HepG2 (cell line): ENCODE results near the gene BAG5. TPM values are rescaled to one million over a fixed set of nuclear protein-coding genes. Genes with fewer than 3 reads are reported as not detected.

Experiments used
- ATAC-seq: fragments of 200-7000 bp; cut with Tn5 transposase; 3 replicates; pipeline ENCODE4 v1.9.1; 2020; ENCODE audit warnings: mild to moderate bottlenecking, moderate library complexity
- BruUV-seq: library from RNA; stranded (reverse); fragments of 400-500 nt; replicated peaks from 2 replicates; lab custom pipeline; 2021; lab: Mats Ljungman, UMichigan
- CTCF ChIA-PET: fragments of 300-600 bp; formaldehyde crosslinking; extraction: SDS; loops from one replicate; lab custom pipeline; 2021; ENCODE audit warnings: low total read pairs, inconsistent platforms, low intra/inter-chr PET ratio; lab: Yijun Ruan, JAX
- POLR2A ChIA-PET: fragments of 350-600 bp; sonication (Branson Sonifier 250); formaldehyde crosslinking; loops from one replicate; lab custom pipeline; 2020; ENCODE audit warnings: antibody characterized with exemption, inconsistent platforms; lab: Yijun Ruan, JAX
- DNase-seq: peaks from one replicate; pipeline ENCODE4 v3.0.0-alpha.2; 2015; ENCODE audit warnings: low spot score
- FAIRE-seq: peaks from 3 replicates; lab custom pipeline; 2011; peaks lifted over from hg19 to GRCh38; lab: Jason Lieb, UNC
- H2AFZ ChIP-seq: one replicate; pipeline ENCODE4 v1.6.1; 2011; ENCODE audit warnings: low read length, inconsistent platforms
- H3K27ac ChIP-seq: fragments of 300-600 bp; 3 replicates; pipeline ENCODE4 v1.8.0; 2011; ENCODE audit warnings: mixed run types, mild to moderate bottlenecking, mixed read lengths, low read length, inconsistent platforms; ENCODE audit not compliant: insufficient read depth; ENCODE audit errors: extremely low read length
- H3K27me3 ChIP-seq, 2 experiments: fragments of 200-600 bp in 1 of 2; 2 replicates in 1 of 2; 3 replicates in 1 of 2; pipeline versions ENCODE4 v1.6.0 to v1.8.0; 2011; ENCODE audit warnings: low read length in 2 of 2, mild to moderate bottlenecking in 2 of 2, moderate library complexity in 2 of 2, inconsistent platforms in 1 of 2; ENCODE audit not compliant: insufficient read depth in 2 of 2, control insufficient read depth in 1 of 2
- H3K36me3 ChIP-seq, 2 experiments: fragments of 200-600 bp in 1 of 2; replicated peaks in 1 of 2; 2 replicates in 1 of 2; 3 replicates in 1 of 2; pipeline versions ENCODE4 v1.5.1 to v1.8.0; 2011; ENCODE audit warnings: low read length in 2 of 2, inconsistent platforms in 1 of 2; ENCODE audit not compliant: insufficient read depth in 2 of 2, control insufficient read depth in 1 of 2
- H3K4me1 ChIP-seq: 2 replicates; pipeline ENCODE4 v1.5.1; 2012; ENCODE audit warnings: low read length, inconsistent platforms; ENCODE audit not compliant: insufficient read depth
- H3K4me2 ChIP-seq: 2 replicates; pipeline ENCODE4 v1.6.0; 2011; ENCODE audit warnings: low read depth, low read length, inconsistent platforms
- H3K4me3 ChIP-seq, 3 experiments: fragments of 200-600 bp in 1 of 3; sonication (generic), shearing (Covaris generic) in 1 of 3; replicated peaks in 1 of 3; 2 replicates each; pipeline ENCODE4 v1.5.1; 2011 to 2016; ENCODE audit warnings: low read length in 3 of 3, inconsistent platforms in 2 of 3, low read depth in 2 of 3, mild to moderate bottlenecking in 2 of 3, control low read depth in 1 of 3, mixed read lengths in 1 of 3; ENCODE audit not compliant: insufficient read depth in 1 of 3
- H3K79me2 ChIP-seq: one replicate; pipeline ENCODE4 v1.6.1; 2011; ENCODE audit warnings: low read length, inconsistent platforms; ENCODE audit not compliant: insufficient read depth
- H3K9ac ChIP-seq: 2 replicates; pipeline ENCODE4 v1.6.0; 2011; ENCODE audit warnings: mild to moderate bottlenecking, low read depth, low read length, inconsistent platforms; ENCODE audit not compliant: insufficient read depth
- H3K9me3 ChIP-seq: 2 replicates; pipeline ENCODE4 v1.5.1; 2012; ENCODE audit warnings: mild to moderate bottlenecking, low read length
- H4K20me1 ChIP-seq: 2 replicates; pipeline ENCODE4 v1.6.0; 2011; ENCODE audit warnings: inconsistent platforms, mild to moderate bottlenecking, low read length, moderate library complexity; ENCODE audit not compliant: insufficient read depth
- AGO2 ChIP-seq: fragments of 200-400 bp; formaldehyde crosslinking; optimal IDR thresholded peaks from 2 replicates; pipeline ENCODE3; 2017; ENCODE audit warnings: mild to moderate bottlenecking, low read depth, low read length, moderate library complexity
- MED8 ChIP-seq: sonication (generic); formaldehyde crosslinking; IDR thresholded peaks from 2 replicates; pipeline ENCODE4 v1.8.1; 2023; ENCODE audit warnings: mild to moderate bottlenecking, missing genetic modification reagents; ENCODE audit not compliant: insufficient replicate concordance
- NFIC ChIP-seq: IDR thresholded peaks from 2 replicates; pipeline ENCODE4 v1.6.1; 2012; ENCODE audit warnings: mild to moderate bottlenecking, low read length, inconsistent platforms
- NR2F2 ChIP-seq: IDR thresholded peaks from 2 replicates; pipeline ENCODE4 v1.6.1; 2012; ENCODE audit warnings: low read depth, inconsistent platforms, borderline replicate concordance
- POLR2A ChIP-seq, 2 experiments: IDR thresholded peaks; 2 replicates each; pipeline ENCODE4 v1.6.1; 2011; ENCODE audit warnings: low read depth in 2 of 2, low read length in 2 of 2, mild to moderate bottlenecking in 1 of 2, moderate library complexity in 1 of 2; ENCODE audit not compliant: insufficient read depth in 1 of 2
- RCOR2 ChIP-seq: IDR thresholded peaks from 2 replicates; pipeline ENCODE4 v1.6.1; 2016; ENCODE audit warnings: missing biosample characterization, missing genetic modification reagents
- STAG1 ChIP-seq: sonication (generic); formaldehyde crosslinking; IDR thresholded peaks from 2 replicates; pipeline ENCODE4 v1.4.0; 2020; ENCODE audit warnings: missing genetic modification reagents
- ZMYM2 ChIP-seq: sonication (generic); formaldehyde crosslinking; IDR thresholded peaks from 2 replicates; pipeline ENCODE4 v1.8.0; 2022; ENCODE audit warnings: mild to moderate bottlenecking, missing genetic modification reagents
- ZNF776 ChIP-seq: sonication (generic); formaldehyde crosslinking; IDR thresholded peaks from 2 replicates; pipeline ENCODE4 v1.4.0; 2020; ENCODE audit warnings: mild to moderate bottlenecking, missing genetic modification reagents
- WGBS: methylation state at CpG from one replicate; pipeline ENCODE4 v1.1.6; 2017; ENCODE audit warnings: low lambda C conversion rate; 5-methylcytosine and 5-hydroxymethylcytosine counted together
- in situ Hi-C: cut with HindIII; loops from 2 replicates; pipeline ENCODE4 v1.10.0; 2017; ENCODE audit warnings: low pct_unique_long_range_greater_than_20kb; ENCODE audit not compliant: extremely low pct_ligation_motif_present
- intact Hi-C: fragments of 100-400 bp; cut with micrococcal nuclease; formaldehyde crosslinking; loops from one replicate; pipeline ENCODE4 v1.10.0; 2022; ENCODE audit not compliant: unreplicated experiment
- polyA plus RNA-seq, 8 experiments: library from polyadenylated mRNA; depleted of rRNA in 3 of 8; stranded (reverse) in 7 of 8; unstranded in 1 of 8; fragments of >200 nt; fragmentation: Illumina TruSeq in 4 of 8; extraction: Trizol in 4 of 8; gene quantifications; 2 replicates each; pipeline versions ENCODE4 v1.2.1 to v1.2.3, GENCODE V29; 2011 to 2016; ENCODE audit warnings: low read depth in 4 of 8, missing spikeins in 1 of 8, mixed read lengths in 1 of 8; ENCODE audit not compliant: insufficient read depth in 1 of 8
- total RNA-seq, 5 experiments: library from RNA; depleted of rRNA; stranded (reverse); fragments of >200 nt; fragmentation: Illumina TruSeq; extraction: Trizol; gene quantifications; 2 replicates each; pipeline ENCODE4 v1.2.3, GENCODE V29; 2016; ENCODE audit warnings: low read depth in 1 of 5
- TF ChIP-seq, protein P1 (sequence below): sonication (generic); formaldehyde crosslinking; IDR thresholded peaks from 2 replicates; pipeline ENCODE4 v1.4.0; 2020; ENCODE audit warnings: missing genetic modification reagents, mild to moderate bottlenecking, borderline replicate concordance

Gene BAG5
- total and polyA plus RNA-seq, 2 of the 13 experiments (the other 11 are each of a cell fraction or from before 2014, with no cell fraction given): 3.5 to 21.0 TPM

- Histone ChIP-seq H3K4me2 (no peak overlapping the region), H3K36me3 (peaks cover 7 to 13% of the 10 kb centered on the region in 2 experiments; a peak in 4 of 5 replicates), H4K20me1 (no peaks in the 10 kb centered on the region), H3K27me3 (no peaks in the 10 kb centered on the region), H3K9me3 (no peaks in the 10 kb centered on the region), H3K27ac (no peak overlapping the region), H3K4me3 (no peak overlapping the region), H3K9ac (no peak overlapping the region), H2AFZ (no peak overlapping the region), H3K79me2 (no peaks in the 10 kb centered on the region), H3K4me1 (peaks cover 10% of the 10 kb centered on the region)
- ChIA-PET CTCF (no interaction called here), POLR2A (no interaction called here)
- BruUV-seq: no TSS peak
- ATAC-seq: peak; percentile 25; the same call in 2 of the 3 replicates
- in situ Hi-C loops (no loop called here), intact Hi-C loops (no loop called here)
- WGBS: 98% methylated on average over 11 of the region's 26 CpGs
- no peak for DNase-seq
- TF ChIP-seq, protein P1, sequence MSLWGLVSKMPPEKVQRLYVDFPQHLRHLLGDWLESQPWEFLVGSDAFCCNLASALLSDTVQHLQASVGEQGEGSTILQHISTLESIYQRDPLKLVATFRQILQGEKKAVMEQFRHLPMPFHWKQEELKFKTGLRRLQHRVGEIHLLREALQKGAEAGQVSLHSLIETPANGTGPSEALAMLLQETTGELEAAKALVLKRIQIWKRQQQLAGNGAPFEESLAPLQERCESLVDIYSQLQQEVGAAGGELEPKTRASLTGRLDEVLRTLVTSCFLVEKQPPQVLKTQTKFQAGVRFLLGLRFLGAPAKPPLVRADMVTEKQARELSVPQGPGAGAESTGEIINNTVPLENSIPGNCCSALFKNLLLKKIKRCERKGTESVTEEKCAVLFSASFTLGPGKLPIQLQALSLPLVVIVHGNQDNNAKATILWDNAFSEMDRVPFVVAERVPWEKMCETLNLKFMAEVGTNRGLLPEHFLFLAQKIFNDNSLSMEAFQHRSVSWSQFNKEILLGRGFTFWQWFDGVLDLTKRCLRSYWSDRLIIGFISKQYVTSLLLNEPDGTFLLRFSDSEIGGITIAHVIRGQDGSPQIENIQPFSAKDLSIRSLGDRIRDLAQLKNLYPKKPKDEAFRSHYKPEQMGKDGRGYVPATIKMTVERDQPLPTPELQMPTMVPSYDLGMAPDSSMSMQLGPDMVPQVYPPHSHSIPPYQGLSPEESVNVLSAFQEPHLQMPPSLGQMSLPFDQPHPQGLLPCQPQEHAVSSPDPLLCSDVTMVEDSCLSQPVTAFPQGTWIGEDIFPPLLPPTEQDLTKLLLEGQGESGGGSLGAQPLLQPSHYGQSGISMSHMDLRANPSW (CRISPR knock-in tag): no peak
- TF ChIP-seq POLR2A (IDR thresholded peaks at IDR 0.05; ENCODE audit: insufficient read depth in 1 of 2, low read depth in 2 of 2, low read length in 2 of 2) (0 out of 4 replicates have a peak, but pooled peaks of 1 of the 2 experiments have one; percentile 13), AGO2 (peak; percentile 65)
- FAIRE-seq: no peak
Observed at GRCh38 chr14:103581954-103582703, 19.7 kb upstream of the BAG5 start.

GRCh38 chr14:103581206-103581605 is 18.7 kb upstream of the BAG5 start:
- WGBS: 92% methylated on average over 11 of the region's 11 CpGs
- Histone ChIP-seq H3K4me1 (peaks cover 10% of the 10 kb centered on the region), H2AFZ (no peak overlapping the region), H3K4me3 (no peak overlapping the region), H3K9me3 (no peaks in the 10 kb centered on the region), H3K27me3 (no peaks in the 10 kb centered on the region), H3K4me2 (no peak overlapping the region), H3K79me2 (no peaks in the 10 kb centered on the region), H3K27ac (no peak overlapping the region)
- no peak for FAIRE-seq
- ATAC-seq: no peak
- CTCF ChIA-PET: no interaction called here
- intact Hi-C loops: no loop called here
- no TSS peak for BruUV-seq
- POLR2A ChIA-PET: no interaction called here
- TF ChIP-seq NR2F2 (no peak), NFIC (no peak), RCOR2 (CRISPR knock-in tag) (no peak), ZMYM2 (CRISPR knock-in tag) (no peak), STAG1 (CRISPR knock-in tag) (no peak), ZNF776 (CRISPR knock-in tag) (no peak), MED8 (no peak)
- TF ChIP-seq, all 625 proteins: peak for 0
- no peak for DNase-seq
- Histone ChIP-seq H3K36me3 (peaks cover 7 to 14% of the 10 kb centered on the region in 2 experiments; a peak in 4 of 5 replicates), H4K20me1 (no peaks in the 10 kb centered on the region), H3K9ac (no peak overlapping the region)
- in situ Hi-C loops: no loop called here
